Testis (tissue), 2 donors: ENCODE measurements around the gene UBE2U.

Experiments used
- POLR2A ChIP-seq: fragments of 450-650 bp; IDR thresholded peaks from one replicate; pipeline ENCODE4 v1.6.1; 2017; ENCODE audit warnings: antibody characterized with exemption, mild to moderate bottlenecking, moderate library complexity
- TF ChIP-seq, protein P1 (sequence below), 3 experiments: fragments of 450-650 bp in 2 of 3; fragments of 200-600 bp in 1 of 3; sonication (generic) in 1 of 3; IDR thresholded peaks; one replicate each; pipeline ENCODE4 v1.5.1; 2016 to 2019; ENCODE audit warnings: antibody characterized with exemption in 3 of 3, mild to moderate bottlenecking in 2 of 3, moderate library complexity in 1 of 3

DNA sequence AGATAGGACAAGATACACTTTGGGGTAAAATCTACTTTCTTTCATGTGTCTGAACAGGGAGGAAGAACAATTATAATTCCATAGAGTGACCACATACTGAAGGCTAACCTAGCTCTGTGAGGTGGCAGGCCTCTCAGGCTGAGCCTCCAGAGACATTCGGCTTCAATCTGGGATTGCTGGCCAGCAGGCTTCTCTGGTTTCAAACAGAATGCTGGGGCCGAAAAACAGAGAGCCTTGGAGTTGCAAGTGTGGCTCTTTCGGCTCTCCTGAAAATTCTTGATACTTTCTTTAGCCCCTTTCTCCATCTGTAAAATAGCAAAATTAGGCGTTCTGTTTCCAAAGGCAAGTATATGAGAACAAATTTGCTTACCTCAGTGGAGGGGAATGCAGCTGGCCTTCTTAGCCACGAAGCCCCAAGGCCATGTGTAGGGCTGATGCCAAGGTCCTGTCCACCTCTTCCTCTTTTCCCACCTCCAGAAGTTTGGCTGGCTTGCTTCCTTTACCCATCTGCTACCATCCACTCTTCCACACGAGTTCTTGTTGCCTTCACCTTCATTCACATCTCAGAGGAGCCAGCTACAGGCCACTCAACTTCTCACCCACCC lies 30.0 kb upstream of the UBE2U start:
- no peak for TF ChIP-seq POLR2A
- TF ChIP-seq, protein P1, sequence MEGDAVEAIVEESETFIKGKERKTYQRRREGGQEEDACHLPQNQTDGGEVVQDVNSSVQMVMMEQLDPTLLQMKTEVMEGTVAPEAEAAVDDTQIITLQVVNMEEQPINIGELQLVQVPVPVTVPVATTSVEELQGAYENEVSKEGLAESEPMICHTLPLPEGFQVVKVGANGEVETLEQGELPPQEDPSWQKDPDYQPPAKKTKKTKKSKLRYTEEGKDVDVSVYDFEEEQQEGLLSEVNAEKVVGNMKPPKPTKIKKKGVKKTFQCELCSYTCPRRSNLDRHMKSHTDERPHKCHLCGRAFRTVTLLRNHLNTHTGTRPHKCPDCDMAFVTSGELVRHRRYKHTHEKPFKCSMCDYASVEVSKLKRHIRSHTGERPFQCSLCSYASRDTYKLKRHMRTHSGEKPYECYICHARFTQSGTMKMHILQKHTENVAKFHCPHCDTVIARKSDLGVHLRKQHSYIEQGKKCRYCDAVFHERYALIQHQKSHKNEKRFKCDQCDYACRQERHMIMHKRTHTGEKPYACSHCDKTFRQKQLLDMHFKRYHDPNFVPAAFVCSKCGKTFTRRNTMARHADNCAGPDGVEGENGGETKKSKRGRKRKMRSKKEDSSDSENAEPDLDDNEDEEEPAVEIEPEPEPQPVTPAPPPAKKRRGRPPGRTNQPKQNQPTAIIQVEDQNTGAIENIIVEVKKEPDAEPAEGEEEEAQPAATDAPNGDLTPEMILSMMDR (IDR thresholded peaks at IDR 0.05) = no peak
